ENCODE results near the gene SKOR2.
A peak's percentile ranks its signal among the peaks of the same experiment; 100 is the strongest.
"Not testable (repeated sequence)": the region's sequence is repeated elsewhere in the genome, so short reads cannot be mapped to it uniquely, and the experiment has no call there.

SKOR2 gene

DNA sequence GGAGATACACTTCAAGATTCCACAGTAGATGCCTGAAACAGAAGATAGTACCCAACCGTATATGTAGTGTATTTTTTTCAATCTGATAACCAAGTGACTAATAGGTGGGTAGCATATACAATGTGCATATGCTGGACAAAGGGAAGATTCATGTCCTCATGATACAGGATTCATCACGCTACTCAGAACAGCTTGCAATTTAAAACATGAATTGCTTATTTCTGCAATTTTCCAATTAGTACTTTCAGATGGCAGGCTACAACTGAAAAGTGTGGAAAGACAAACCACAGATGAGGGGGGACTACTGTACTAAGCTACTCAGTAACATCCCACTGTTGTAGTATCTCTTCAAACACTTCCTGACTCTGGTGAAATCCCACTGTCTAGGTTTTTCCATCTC lies 79.0 kb downstream of the SKOR2 start:
- TF ChIP-seq, protein P1, sequence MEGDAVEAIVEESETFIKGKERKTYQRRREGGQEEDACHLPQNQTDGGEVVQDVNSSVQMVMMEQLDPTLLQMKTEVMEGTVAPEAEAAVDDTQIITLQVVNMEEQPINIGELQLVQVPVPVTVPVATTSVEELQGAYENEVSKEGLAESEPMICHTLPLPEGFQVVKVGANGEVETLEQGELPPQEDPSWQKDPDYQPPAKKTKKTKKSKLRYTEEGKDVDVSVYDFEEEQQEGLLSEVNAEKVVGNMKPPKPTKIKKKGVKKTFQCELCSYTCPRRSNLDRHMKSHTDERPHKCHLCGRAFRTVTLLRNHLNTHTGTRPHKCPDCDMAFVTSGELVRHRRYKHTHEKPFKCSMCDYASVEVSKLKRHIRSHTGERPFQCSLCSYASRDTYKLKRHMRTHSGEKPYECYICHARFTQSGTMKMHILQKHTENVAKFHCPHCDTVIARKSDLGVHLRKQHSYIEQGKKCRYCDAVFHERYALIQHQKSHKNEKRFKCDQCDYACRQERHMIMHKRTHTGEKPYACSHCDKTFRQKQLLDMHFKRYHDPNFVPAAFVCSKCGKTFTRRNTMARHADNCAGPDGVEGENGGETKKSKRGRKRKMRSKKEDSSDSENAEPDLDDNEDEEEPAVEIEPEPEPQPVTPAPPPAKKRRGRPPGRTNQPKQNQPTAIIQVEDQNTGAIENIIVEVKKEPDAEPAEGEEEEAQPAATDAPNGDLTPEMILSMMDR (IDR thresholded peaks at IDR 0.05; ENCODE audit: insufficient read depth, low read length, poor library complexity, severe bottlenecking): no peak
- Histone ChIP-seq H3K36me3 (ENCODE audit: control insufficient read depth, insufficient read depth, low read length) (no peaks in the 10 kb centered on the region), H3K4me3 (replicated peaks; ENCODE audit: low read depth, low read length) (no peak overlapping the region), H3K27me3 (replicated peaks; ENCODE audit: control insufficient read depth, insufficient read depth, low read length) (no peaks in the 10 kb centered on the region)
- DNase-seq (ENCODE audit: extremely low read depth, insufficient read length): no peak

- no peak overlapping the region for H3K4me3 ChIP-seq (replicated peaks; ENCODE audit: low read depth, low read length)
- no peak for DNase-seq (ENCODE audit: extremely low read depth, insufficient read length)
- H3K36me3 ChIP-seq (ENCODE audit: control insufficient read depth, insufficient read depth, low read length): no peaks in the 10 kb centered on the region
- H3K27me3 ChIP-seq (replicated peaks; ENCODE audit: control insufficient read depth, insufficient read depth, low read length): no peaks in the 10 kb centered on the region
- TF ChIP-seq, protein P1 (IDR thresholded peaks at IDR 0.05; ENCODE audit: insufficient read depth, low read length, poor library complexity, severe bottlenecking): no peak
Observed at GRCh38 chr18:47168913-47169312, 82.5 kb downstream of the SKOR2 start.

- Histone ChIP-seq H3K36me3 (ENCODE audit: control insufficient read depth, insufficient read depth, low read length) (no peaks in the 10 kb centered on the region), H3K27me3 (replicated peaks; ENCODE audit: control insufficient read depth, insufficient read depth, low read length) (no peaks in the 10 kb centered on the region), H3K4me3 (replicated peaks; ENCODE audit: low read depth, low read length) (no peak overlapping the region)
- TF ChIP-seq, protein P1 (IDR thresholded peaks at IDR 0.05; ENCODE audit: insufficient read depth, low read length, poor library complexity, severe bottlenecking): no peak
- no peak for DNase-seq (ENCODE audit: extremely low read depth, insufficient read length)
Observed at GRCh38 chr18:47168509-47168908, 83.0 kb downstream of the SKOR2 start.

- TF ChIP-seq, protein P1 (IDR thresholded peaks at IDR 0.05; ENCODE audit: insufficient read depth, low read length, poor library complexity, severe bottlenecking): no peak
- Histone ChIP-seq H3K4me3 (replicated peaks; ENCODE audit: low read depth, low read length) (no peak overlapping the region), H3K27me3 (replicated peaks; ENCODE audit: control insufficient read depth, insufficient read depth, low read length) (no peaks in the 10 kb centered on the region), H3K36me3 (ENCODE audit: control insufficient read depth, insufficient read depth, low read length) (no peaks in the 10 kb centered on the region)
- no peak for DNase-seq (ENCODE audit: extremely low read depth, insufficient read length)
Observed at GRCh38 chr18:47166294-47166693, 85.2 kb downstream of the SKOR2 start.

DNA sequence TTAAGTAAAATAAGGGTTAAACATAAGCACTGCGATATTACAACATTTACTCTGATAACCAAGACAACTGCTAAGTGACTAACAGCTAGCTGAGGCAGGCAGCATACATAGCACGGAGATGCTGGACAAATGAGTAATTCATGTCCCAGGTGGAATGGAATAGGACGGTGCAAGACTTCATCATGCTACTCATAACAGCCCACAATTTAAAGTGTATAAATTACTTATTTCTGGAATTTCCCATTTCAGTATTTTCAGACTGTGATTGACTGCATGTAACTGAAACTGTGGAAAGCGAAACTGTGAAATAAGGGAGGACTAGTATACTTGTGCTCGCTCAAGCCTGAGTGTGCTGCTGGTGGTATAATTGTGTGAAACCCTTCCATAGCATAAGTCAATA lies 88.2 kb downstream of the SKOR2 start:
- Histone ChIP-seq H3K36me3 (ENCODE audit: control insufficient read depth, insufficient read depth, low read length) (no peaks in the 10 kb centered on the region), H3K27me3 (replicated peaks; ENCODE audit: control insufficient read depth, insufficient read depth, low read length) (no peaks in the 10 kb centered on the region), H3K4me3 (replicated peaks; ENCODE audit: low read depth, low read length) (peak overlapping the region; percentile 18; the same call in 1 of the 2 replicates)
- peak; percentile 58 for DNase-seq (ENCODE audit: extremely low read depth, insufficient read length)
- TF ChIP-seq, protein P1 (IDR thresholded peaks at IDR 0.05; ENCODE audit: insufficient read depth, low read length, poor library complexity, severe bottlenecking): no peak

GRCh38 chr18:47160256-47160655 lies 91.2 kb downstream of the SKOR2 start:
- TF ChIP-seq, protein P1 (IDR thresholded peaks at IDR 0.05; ENCODE audit: insufficient read depth, low read length, poor library complexity, severe bottlenecking): no peak
- no peak overlapping the region for H3K4me3 ChIP-seq (replicated peaks; ENCODE audit: low read depth, low read length)
- H3K36me3 ChIP-seq (ENCODE audit: control insufficient read depth, insufficient read depth, low read length): no peaks in the 10 kb centered on the region
- H3K27me3 ChIP-seq (replicated peaks; ENCODE audit: control insufficient read depth, insufficient read depth, low read length): no peaks in the 10 kb centered on the region
- no peak for DNase-seq (ENCODE audit: extremely low read depth, insufficient read length)

DNA sequence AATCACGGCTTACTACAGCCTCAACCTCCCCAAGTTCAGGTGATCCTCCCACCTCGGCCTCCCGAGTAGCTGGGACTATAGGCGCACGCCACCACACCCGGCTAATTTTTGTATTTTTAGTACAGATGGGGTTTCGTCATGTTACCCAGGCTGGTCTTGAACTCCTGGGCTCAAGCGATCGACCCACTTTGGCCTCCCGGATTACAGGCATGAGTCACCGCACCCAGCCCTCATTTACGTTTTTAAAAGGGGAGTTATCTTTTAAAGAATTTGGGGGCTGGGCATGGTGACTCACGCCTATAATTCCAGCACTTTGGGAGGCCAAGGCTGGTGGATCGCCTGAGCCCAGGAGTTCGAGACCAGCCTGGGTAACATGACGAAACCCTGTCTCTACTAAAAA lies 93.1 kb downstream of the SKOR2 start:
- H3K4me3 ChIP-seq (replicated peaks; ENCODE audit: low read depth, low read length); H3K36me3 ChIP-seq (ENCODE audit: control insufficient read depth, insufficient read depth, low read length); DNase-seq (ENCODE audit: extremely low read depth, insufficient read length); H3K27me3 ChIP-seq (replicated peaks; ENCODE audit: control insufficient read depth, insufficient read depth, low read length): not testable (repeated sequence)
